K562 (cell line): ENCODE data around the gene HES4. TPM values are rescaled to one million over a fixed set of nuclear protein-coding genes. Genes with fewer than 3 reads are reported as not detected.

Experiments used
- CHAMP1 ChIP-seq: fragments of 450-650 bp; IDR thresholded peaks from 2 replicates; pipeline ENCODE4 v1.6.1; 2016; ENCODE audit warnings: mild to moderate bottlenecking
- MAFF ChIP-seq: IDR thresholded peaks from 2 replicates; pipeline ENCODE4 v1.6.1; 2012; ENCODE audit warnings: low read length, improper control_type of control experiment
- NRF1 ChIP-seq, 2 experiments: fragments of 450-650 bp; IDR thresholded peaks in 1 of 2; conservative IDR thresholded peaks in 1 of 2; 2 replicates each; pipeline ENCODE4 v1.6.1; 2014; ENCODE audit warnings: mild to moderate bottlenecking in 2 of 2
- RBBP5 ChIP-seq: fragments of 200-600 bp; sonication (generic); IDR thresholded peaks from 2 replicates; pipeline ENCODE4 v1.6.1; 2012; ENCODE audit warnings: borderline replicate concordance, mild to moderate bottlenecking, low read length, control low read depth, inconsistent platforms; ENCODE audit not compliant: insufficient read depth, poor library complexity, severe bottlenecking
- RBFOX2 ChIP-seq: fragments of 200-400 bp; formaldehyde crosslinking; IDR thresholded peaks from 2 replicates; pipeline ENCODE4 v1.6.1; 2017; ENCODE audit warnings: low read depth, mild to moderate bottlenecking, low read length, moderate library complexity
- SAFB2 ChIP-seq: fragments of 200-400 bp; formaldehyde crosslinking; IDR thresholded peaks from 2 replicates; pipeline ENCODE4 v1.6.1; 2018; ENCODE audit warnings: borderline replicate concordance, low read length, low read depth, moderate library complexity; ENCODE audit not compliant: severe bottlenecking
- SMARCB1 ChIP-seq: IDR thresholded peaks from 2 replicates; pipeline ENCODE4 v1.6.1; 2011; ENCODE audit warnings: improper control_type of control experiment, low read depth; ENCODE audit not compliant: insufficient read length
- SRF ChIP-seq, 2 experiments: fragments of 250-450, 450-650 bp in 1 of 2; sonication (Bioruptor Pico) in 1 of 2; sonication (generic) in 1 of 2; formaldehyde crosslinking; IDR thresholded peaks; 2 replicates each; pipeline versions ENCODE4 v1.5.0 to v1.5.1; 2020 to 2022; ENCODE audit warnings: mild to moderate bottlenecking in 1 of 2, missing genetic modification reagents in 1 of 2
- TEAD2 ChIP-seq: fragments of 450-650 bp; IDR thresholded peaks from 2 replicates; pipeline ENCODE4 v1.6.1; 2016; ENCODE audit warnings: missing genetic modification characterization, control low read depth, missing compliant biosample characterization
- ZBTB7A ChIP-seq: IDR thresholded peaks from 2 replicates; pipeline ENCODE4 v1.6.1; 2011; ENCODE audit warnings: low read depth, mild to moderate bottlenecking, low read length, moderate library complexity, borderline replicate concordance; ENCODE audit not compliant: control insufficient read depth
- ZNF324 ChIP-seq: fragments of 250-450 bp; sonication (Bioruptor Pico); IDR thresholded peaks from 2 replicates; pipeline ENCODE4 v1.4.0; 2020; ENCODE audit warnings: mild to moderate bottlenecking
- ZNF551 ChIP-seq: fragments of 250-450 bp; sonication (Bioruptor Pico); IDR thresholded peaks from 2 replicates; pipeline ENCODE4 v1.5.0; 2021; ENCODE audit warnings: mild to moderate bottlenecking, moderate library complexity
- ZNF655 ChIP-seq: fragments of 250-450 bp; sonication (Bioruptor Pico); IDR thresholded peaks from 2 replicates; pipeline ENCODE4 v1.5.0; 2021
- polyA plus RNA-seq, 8 experiments: library from polyadenylated mRNA; depleted of rRNA in 4 of 8; stranded (reverse) in 5 of 8; unstranded in 3 of 8; fragments of >200 nt; fragmentation: Nextera tagmentation in 2 of 8; fragmentation: Illumina TruSeq in 1 of 8; extraction: Ambion mirVana in 2 of 8; extraction: Trizol in 1 of 8; gene quantifications; 2 replicates each; pipeline versions ENCODE4 v1.2.1 to v1.2.3, GENCODE V29; 2011 to 2014; ENCODE audit warnings: inconsistent platforms in 1 of 8, missing spikeins in 1 of 8
- total RNA-seq, 7 experiments: library from RNA; depleted of rRNA in 6 of 7; stranded (reverse); fragments of >200 nt in 6 of 7; fragmentation: Illumina TruSeq in 2 of 7; extraction: Trizol in 2 of 7; gene quantifications; 2 replicates each; pipeline versions ENCODE4 v1.2.1 to v1.2.3, GENCODE V29; 2011 to 2021; ENCODE audit warnings: low replicate concordance in 1 of 7
- TF ChIP-seq, protein P1 (sequence below), 2 experiments: IDR thresholded peaks; 2 replicates each; pipeline ENCODE4 v1.6.1; 2012; ENCODE audit warnings: improper control_type of control experiment in 2 of 2, low read depth in 2 of 2, low read length in 2 of 2, borderline replicate concordance in 1 of 2
- TF ChIP-seq, protein P2 (sequence below): sonication (generic); formaldehyde crosslinking; IDR thresholded peaks from 2 replicates; pipeline ENCODE4 v1.8.0; 2022; ENCODE audit warnings: mild to moderate bottlenecking, missing genetic modification reagents

The HES4 gene
- total and polyA plus RNA-seq, 9 of the 15 experiments (the other 6 are each of a cell fraction or from before 2014, with no cell fraction given): 0.21 to 43.7 (median 5.3) TPM; not detected in 2

GRCh38 chr1:1021010-1021919 lies 21.4 kb upstream of the HES4 start (continued):
- TF ChIP-seq ZNF551 (CRISPR knock-in tag) (no peak), SMARCB1 (no peak), NRF1 (conservative IDR thresholded peaks at IDR 0.05 in 1 of 2, IDR thresholded peaks at IDR 0.05 in 1 of 2) (peak; percentile 61 to 69), RBBP5 (peak; percentile 26), SRF (CRISPR knock-in tag; IDR thresholded peaks at IDR 0.05) (no peak), MAFF (no peak), ZNF655 (no peak), TEAD2 (tag) (no peak), SAFB2 (no peak), ZBTB7A (peak; percentile 60; the same call in 1 of the 2 replicates), ZNF324 (CRISPR knock-in tag) (no peak), RBFOX2 (peak; percentile 53), CHAMP1 (no peak)
- TF ChIP-seq, protein P1, sequence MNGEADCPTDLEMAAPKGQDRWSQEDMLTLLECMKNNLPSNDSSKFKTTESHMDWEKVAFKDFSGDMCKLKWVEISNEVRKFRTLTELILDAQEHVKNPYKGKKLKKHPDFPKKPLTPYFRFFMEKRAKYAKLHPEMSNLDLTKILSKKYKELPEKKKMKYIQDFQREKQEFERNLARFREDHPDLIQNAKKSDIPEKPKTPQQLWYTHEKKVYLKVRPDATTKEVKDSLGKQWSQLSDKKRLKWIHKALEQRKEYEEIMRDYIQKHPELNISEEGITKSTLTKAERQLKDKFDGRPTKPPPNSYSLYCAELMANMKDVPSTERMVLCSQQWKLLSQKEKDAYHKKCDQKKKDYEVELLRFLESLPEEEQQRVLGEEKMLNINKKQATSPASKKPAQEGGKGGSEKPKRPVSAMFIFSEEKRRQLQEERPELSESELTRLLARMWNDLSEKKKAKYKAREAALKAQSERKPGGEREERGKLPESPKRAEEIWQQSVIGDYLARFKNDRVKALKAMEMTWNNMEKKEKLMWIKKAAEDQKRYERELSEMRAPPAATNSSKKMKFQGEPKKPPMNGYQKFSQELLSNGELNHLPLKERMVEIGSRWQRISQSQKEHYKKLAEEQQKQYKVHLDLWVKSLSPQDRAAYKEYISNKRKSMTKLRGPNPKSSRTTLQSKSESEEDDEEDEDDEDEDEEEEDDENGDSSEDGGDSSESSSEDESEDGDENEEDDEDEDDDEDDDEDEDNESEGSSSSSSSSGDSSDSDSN (IDR thresholded peaks at IDR 0.05; ENCODE audit: borderline replicate concordance in 1 of 2, low read depth in 2 of 2, low read length in 2 of 2): peak; percentile 49 to 60; a peak in 2 of 4 replicates
- TF ChIP-seq, protein P2, sequence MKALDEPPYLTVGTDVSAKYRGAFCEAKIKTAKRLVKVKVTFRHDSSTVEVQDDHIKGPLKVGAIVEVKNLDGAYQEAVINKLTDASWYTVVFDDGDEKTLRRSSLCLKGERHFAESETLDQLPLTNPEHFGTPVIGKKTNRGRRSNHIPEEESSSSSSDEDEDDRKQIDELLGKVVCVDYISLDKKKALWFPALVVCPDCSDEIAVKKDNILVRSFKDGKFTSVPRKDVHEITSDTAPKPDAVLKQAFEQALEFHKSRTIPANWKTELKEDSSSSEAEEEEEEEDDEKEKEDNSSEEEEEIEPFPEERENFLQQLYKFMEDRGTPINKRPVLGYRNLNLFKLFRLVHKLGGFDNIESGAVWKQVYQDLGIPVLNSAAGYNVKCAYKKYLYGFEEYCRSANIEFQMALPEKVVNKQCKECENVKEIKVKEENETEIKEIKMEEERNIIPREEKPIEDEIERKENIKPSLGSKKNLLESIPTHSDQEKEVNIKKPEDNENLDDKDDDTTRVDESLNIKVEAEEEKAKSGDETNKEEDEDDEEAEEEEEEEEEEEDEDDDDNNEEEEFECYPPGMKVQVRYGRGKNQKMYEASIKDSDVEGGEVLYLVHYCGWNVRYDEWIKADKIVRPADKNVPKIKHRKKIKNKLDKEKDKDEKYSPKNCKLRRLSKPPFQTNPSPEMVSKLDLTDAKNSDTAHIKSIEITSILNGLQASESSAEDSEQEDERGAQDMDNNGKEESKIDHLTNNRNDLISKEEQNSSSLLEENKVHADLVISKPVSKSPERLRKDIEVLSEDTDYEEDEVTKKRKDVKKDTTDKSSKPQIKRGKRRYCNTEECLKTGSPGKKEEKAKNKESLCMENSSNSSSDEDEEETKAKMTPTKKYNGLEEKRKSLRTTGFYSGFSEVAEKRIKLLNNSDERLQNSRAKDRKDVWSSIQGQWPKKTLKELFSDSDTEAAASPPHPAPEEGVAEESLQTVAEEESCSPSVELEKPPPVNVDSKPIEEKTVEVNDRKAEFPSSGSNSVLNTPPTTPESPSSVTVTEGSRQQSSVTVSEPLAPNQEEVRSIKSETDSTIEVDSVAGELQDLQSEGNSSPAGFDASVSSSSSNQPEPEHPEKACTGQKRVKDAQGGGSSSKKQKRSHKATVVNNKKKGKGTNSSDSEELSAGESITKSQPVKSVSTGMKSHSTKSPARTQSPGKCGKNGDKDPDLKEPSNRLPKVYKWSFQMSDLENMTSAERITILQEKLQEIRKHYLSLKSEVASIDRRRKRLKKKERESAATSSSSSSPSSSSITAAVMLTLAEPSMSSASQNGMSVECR (CRISPR knock-in tag): no peak
